Astrocyte of the spinal cord (primary cell): ENCODE results near the gene MAPK8.

Source experiments
- DNase-seq: peaks from one replicate; pipeline ENCODE4 v3.0.0; 2011; ENCODE audit warnings: low read depth, low spot score
- H3K4me3 ChIP-seq: 2 replicates; pipeline ENCODE4 v1.5.1; 2011; ENCODE audit warnings: low read depth, mild to moderate bottlenecking, low read length, moderate library complexity
- CTCF ChIP-seq: IDR thresholded peaks from 2 replicates; pipeline ENCODE4 v1.5.1; 2012; ENCODE audit warnings: low read depth, mild to moderate bottlenecking, low read length, inconsistent platforms
- in situ Hi-C: cut with HindIII; loops from 2 replicates; pipeline ENCODE4 v1.10.0; 2017; ENCODE audit warnings: low sequenced_read_pairs

The MAPK8 gene

GRCh38 chr10:48439031-48439430, 132.6 kb downstream of the MAPK8 start:
- peak; percentile 50 for DNase-seq
- TF ChIP-seq CTCF, result no peak
- in situ Hi-C loops, result no loop called here
- no peak overlapping the region for H3K4me3 ChIP-seq

GRCh38 chr10:48439581-48440041, 133.1 kb downstream of the MAPK8 start:
- TF ChIP-seq CTCF, result no peak
- peak; percentile 35 for DNase-seq
- in situ Hi-C loops, result no loop called here
- H3K4me3 ChIP-seq, result no peak overlapping the region

- in situ Hi-C loops, result no loop called here
- TF ChIP-seq CTCF, result no peak
- no peak for DNase-seq
- no peak overlapping the region for H3K4me3 ChIP-seq
These were observed 134.3 kb downstream of the MAPK8 start for GRCh38 chr10:48440771-48441170.

GRCh38 chr10:48442090-48442808, 135.8 kb downstream of the MAPK8 start:
- in situ Hi-C loops, result no loop called here
- no peak for TF ChIP-seq CTCF
- no peak overlapping the region for H3K4me3 ChIP-seq
- no peak for DNase-seq

GRCh38 chr10:48442809-48443177, 136.3 kb downstream of the MAPK8 start:
- no peak overlapping the region for H3K4me3 ChIP-seq
- no peak for DNase-seq
- TF ChIP-seq CTCF, result no peak
- in situ Hi-C loops, result no loop called here

GRCh38 chr10:48444266-48444665, 137.8 kb downstream of the MAPK8 start:
- TF ChIP-seq CTCF, result peak; percentile 51
- peak; percentile 56 for DNase-seq
- in situ Hi-C loops, result no loop called here

More at GRCh38 chr10:48444266-48444665, 137.8 kb downstream of the MAPK8 start:
- H3K4me3 ChIP-seq, result no peak overlapping the region
